Effector CD8-positive, alpha-beta T cell (primary cell): ENCODE results near the gene LRRC32.

Source experiments
- DNase-seq: peaks from one replicate; lab custom pipeline; 2025; lab: John Stamatoyannopoulos, UW
- total RNA-seq, 4 experiments: gene quantifications; one replicate each; lab custom pipeline; 2026; lab: John Stamatoyannopoulos, UW

LRRC32 gene
- 0 to 2.8 (median 0.71) reads per million in 4 experiments for total RNA-seq

- DNase-seq, result no peak
These were observed at the start of gene LRRC32 for GRCh38 chr11:76670485-76671236. Gene LRRC32 (minus strand): TSS chr11:76670747. CDS start chr11:76665954, 4,793 bp downstream.

GRCh38 chr11:76719686-76720085 lies 49.1 kb upstream of the LRRC32 start:
- no peak for DNase-seq

- DNase-seq, result no peak
These were observed 48.7 kb upstream of the LRRC32 start for GRCh38 chr11:76719281-76719680.

- no peak for DNase-seq
These were observed 47.3 kb upstream of the LRRC32 start for GRCh38 chr11:76717816-76718215.

GRCh38 chr11:76717369-76717768 lies 46.8 kb upstream of the LRRC32 start:
- no peak for DNase-seq

GRCh38 chr11:76716268-76716667 lies 45.7 kb upstream of the LRRC32 start:
- no peak for DNase-seq

GRCh38 chr11:76714493-76714892 lies 43.9 kb upstream of the LRRC32 start:
- no peak for DNase-seq

- no peak for DNase-seq
These were observed 43.0 kb upstream of the LRRC32 start for GRCh38 chr11:76713499-76713898.

- no peak for DNase-seq
These were observed 41.6 kb upstream of the LRRC32 start for GRCh38 chr11:76712125-76712524.

- no peak for DNase-seq
These were observed 39.2 kb upstream of the LRRC32 start for GRCh38 chr11:76709756-76710155.

GRCh38 chr11:76708972-76709660 lies 38.6 kb upstream of the LRRC32 start:
- DNase-seq, result no peak

- DNase-seq, result no peak
These were observed 36.8 kb upstream of the LRRC32 start for GRCh38 chr11:76707293-76707825.

- no peak for DNase-seq
These were observed 36.1 kb upstream of the LRRC32 start for GRCh38 chr11:76706667-76707066.

- no peak for DNase-seq
These were observed 35.3 kb upstream of the LRRC32 start for GRCh38 chr11:76705826-76706225.

- no peak for DNase-seq
These were observed 33.8 kb upstream of the LRRC32 start for GRCh38 chr11:76704171-76704948.

GRCh38 chr11:76703707-76704106 lies 33.2 kb upstream of the LRRC32 start:
- no peak for DNase-seq

- DNase-seq, result no peak
These were observed 32.0 kb upstream of the LRRC32 start for GRCh38 chr11:76702336-76703128.

GRCh38 chr11:76701294-76702040 lies 30.9 kb upstream of the LRRC32 start:
- no peak for DNase-seq

GRCh38 chr11:76700177-76701100 lies 29.9 kb upstream of the LRRC32 start:
- DNase-seq, result no peak
